ENCODE data around the gene CNDP2.

Gene CNDP2

DNA sequence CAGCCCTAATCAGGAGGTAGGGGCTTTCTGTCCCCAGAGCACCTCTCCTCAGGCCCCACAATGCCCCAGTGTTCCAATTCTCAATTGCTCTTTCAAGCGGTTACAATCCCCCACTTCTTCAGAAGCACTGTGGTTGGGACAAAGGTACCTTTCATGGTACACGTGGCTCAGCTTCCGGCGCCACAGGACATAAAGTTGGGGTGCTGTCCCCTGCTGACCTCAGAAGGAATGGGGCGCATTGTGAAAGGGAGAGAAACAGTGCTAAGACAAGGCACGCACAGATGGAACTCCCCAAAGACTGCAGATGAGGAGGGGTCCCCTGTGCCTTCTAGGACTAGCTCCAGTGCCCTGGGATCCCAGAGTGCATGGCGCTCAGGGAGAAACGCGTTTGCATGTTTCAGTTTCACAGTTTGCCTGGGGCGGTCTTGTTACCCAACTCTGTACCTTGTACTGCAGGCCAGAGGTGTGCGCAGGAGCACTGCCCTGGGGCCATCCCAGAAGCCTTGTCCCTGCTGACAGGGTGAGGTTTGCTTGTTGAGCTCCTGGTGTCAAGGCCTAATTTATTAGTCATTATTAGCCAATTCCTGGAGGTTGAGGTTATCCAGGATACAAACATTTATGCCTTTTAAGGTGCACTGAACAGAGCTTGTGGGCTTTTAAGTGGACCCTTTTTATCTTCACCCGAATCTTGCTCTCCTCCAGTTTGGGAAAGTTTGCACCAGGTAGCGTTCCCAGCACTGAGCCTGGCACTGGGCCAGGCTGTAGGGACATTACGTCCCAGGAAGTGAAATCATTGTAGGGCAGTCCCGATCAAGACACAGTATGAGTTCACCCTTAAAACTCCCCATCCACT is 45.8 kb downstream of the CNDP2 start:
- Histone ChIP-seq H3K9ac (ENCODE audit: low read length) (no peak overlapping the region), H3K27me3 (ENCODE audit: control insufficient read depth, insufficient read depth, low read length) (no peaks in the 10 kb centered on the region), H3K36me3 (ENCODE audit: control insufficient read depth, insufficient read depth, low read length) (no peaks in the 10 kb centered on the region), H3K4me1 (ENCODE audit: control insufficient read depth, insufficient read depth, low read length) (no peaks in the 10 kb centered on the region), H3K4me3 (ENCODE audit: low read length) (no peak overlapping the region), H3K27ac (ENCODE audit: low read depth, low read length) (no peak overlapping the region)

GRCh38 chr18:74544898-74545297 is 48.7 kb downstream of the CNDP2 start:
- no peaks in the 10 kb centered on the region for H3K36me3 ChIP-seq (ENCODE audit: control insufficient read depth, insufficient read depth, low read length)
- no peak overlapping the region for H3K27ac ChIP-seq (ENCODE audit: low read depth, low read length)
- H3K9ac ChIP-seq (ENCODE audit: low read length) = no peak overlapping the region
- no peak overlapping the region for H3K4me3 ChIP-seq (ENCODE audit: low read length)
- no peaks in the 10 kb centered on the region for H3K27me3 ChIP-seq (ENCODE audit: control insufficient read depth, insufficient read depth, low read length)
- no peaks in the 10 kb centered on the region for H3K4me1 ChIP-seq (ENCODE audit: control insufficient read depth, insufficient read depth, low read length)

- Histone ChIP-seq H3K27ac (ENCODE audit: low read depth, low read length) (no peak overlapping the region), H3K36me3 (ENCODE audit: control insufficient read depth, insufficient read depth, low read length) (no peaks in the 10 kb centered on the region), H3K4me1 (ENCODE audit: control insufficient read depth, insufficient read depth, low read length) (no peaks in the 10 kb centered on the region), H3K9ac (ENCODE audit: low read length) (no peak overlapping the region), H3K4me3 (ENCODE audit: low read length) (no peak overlapping the region), H3K27me3 (ENCODE audit: control insufficient read depth, insufficient read depth, low read length) (no peaks in the 10 kb centered on the region)
Measured at GRCh38 chr18:74546007-74546406, 49.8 kb downstream of the CNDP2 start.

- Histone ChIP-seq H3K27me3 (ENCODE audit: control insufficient read depth, insufficient read depth, low read length) (no peaks in the 10 kb centered on the region), H3K4me1 (ENCODE audit: control insufficient read depth, insufficient read depth, low read length) (no peaks in the 10 kb centered on the region), H3K9ac (ENCODE audit: low read length) (no peak overlapping the region), H3K36me3 (ENCODE audit: control insufficient read depth, insufficient read depth, low read length) (no peaks in the 10 kb centered on the region), H3K4me3 (ENCODE audit: low read length) (no peak overlapping the region), H3K27ac (ENCODE audit: low read depth, low read length) (no peak overlapping the region)
Measured at GRCh38 chr18:74546751-74547530, 50.8 kb downstream of the CNDP2 start.

DNA sequence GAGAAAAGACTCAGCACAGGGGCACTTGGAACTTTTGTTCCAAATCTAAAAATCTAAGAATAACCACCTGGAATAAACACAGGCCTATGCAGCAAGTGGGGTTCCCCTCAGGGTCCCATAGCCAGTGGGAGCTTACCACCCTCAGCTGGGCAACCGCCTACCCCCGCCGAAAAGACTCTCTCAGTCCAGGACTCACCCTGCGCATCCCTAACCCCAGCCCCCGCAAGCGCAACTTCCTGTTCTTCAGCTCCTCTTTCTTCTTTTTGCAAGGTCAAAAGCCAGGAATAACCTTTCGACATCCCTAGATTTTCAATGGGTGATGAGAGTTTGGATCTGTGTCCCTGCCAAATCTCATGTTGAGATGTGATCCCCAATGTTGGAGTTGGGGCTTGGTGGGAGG is 51.7 kb downstream of the CNDP2 start:
- H3K27me3 ChIP-seq (ENCODE audit: control insufficient read depth, insufficient read depth, low read length) = no peaks in the 10 kb centered on the region
- no peaks in the 10 kb centered on the region for H3K4me1 ChIP-seq (ENCODE audit: control insufficient read depth, insufficient read depth, low read length)
- H3K4me3 ChIP-seq (ENCODE audit: low read length) = no peak overlapping the region
- H3K27ac ChIP-seq (ENCODE audit: low read depth, low read length) = no peak overlapping the region
- no peaks in the 10 kb centered on the region for H3K36me3 ChIP-seq (ENCODE audit: control insufficient read depth, insufficient read depth, low read length)
- H3K9ac ChIP-seq (ENCODE audit: low read length) = no peak overlapping the region

DNA sequence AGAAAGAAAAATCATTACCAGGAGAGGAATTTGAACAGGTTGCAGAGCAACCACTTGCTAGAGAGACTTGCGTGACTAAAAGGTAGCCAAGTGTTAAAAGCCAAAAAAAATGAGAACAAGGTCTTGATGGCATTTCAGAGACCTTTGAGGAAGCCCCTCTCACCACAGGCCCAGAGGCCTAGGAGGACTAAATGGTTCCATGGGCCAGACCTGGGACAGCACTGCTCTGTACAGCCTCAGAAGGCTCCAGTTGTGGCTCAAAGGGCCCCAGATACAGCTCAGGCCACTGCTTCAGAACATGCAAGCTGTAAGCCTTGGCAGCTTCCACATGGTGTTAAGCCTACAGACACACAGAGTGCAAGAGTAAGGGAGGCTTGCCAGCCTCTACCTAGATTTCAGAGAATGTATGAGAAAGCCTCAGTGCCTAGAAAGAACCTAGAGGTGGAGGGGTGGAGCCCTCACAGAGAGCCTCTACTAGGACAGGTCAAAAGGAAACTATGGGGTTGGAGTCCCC is 53.5 kb downstream of the CNDP2 start:
- Histone ChIP-seq H3K4me1 (ENCODE audit: control insufficient read depth, insufficient read depth, low read length) (no peaks in the 10 kb centered on the region), H3K36me3 (ENCODE audit: control insufficient read depth, insufficient read depth, low read length) (no peaks in the 10 kb centered on the region), H3K27me3 (ENCODE audit: control insufficient read depth, insufficient read depth, low read length) (no peaks in the 10 kb centered on the region), H3K9ac (ENCODE audit: low read length) (no peak overlapping the region), H3K4me3 (ENCODE audit: low read length) (no peak overlapping the region), H3K27ac (ENCODE audit: low read depth, low read length) (no peak overlapping the region)

DNA sequence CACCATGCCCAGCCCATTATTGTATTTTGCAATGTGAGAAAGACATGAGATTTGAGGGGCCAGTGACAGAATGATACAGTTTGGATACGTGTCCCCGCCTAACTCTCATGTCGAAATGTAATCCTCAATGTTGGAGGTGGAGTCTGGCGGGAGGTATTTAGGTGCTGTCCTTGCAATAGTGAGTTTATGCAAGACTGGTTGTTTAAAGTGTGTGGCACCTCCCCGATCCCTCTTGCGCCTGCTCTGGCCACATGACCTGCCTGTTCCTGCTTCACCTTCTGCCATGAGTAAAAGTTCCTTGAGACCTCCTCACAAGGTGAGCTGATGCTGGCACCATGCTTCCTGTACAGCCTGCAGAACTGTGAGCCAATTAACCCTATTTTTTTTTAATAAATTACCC is 54.7 kb downstream of the CNDP2 start:
- Histone ChIP-seq H3K36me3 (ENCODE audit: control insufficient read depth, insufficient read depth, low read length) (no peaks in the 10 kb centered on the region), H3K27me3 (ENCODE audit: control insufficient read depth, insufficient read depth, low read length) (no peaks in the 10 kb centered on the region), H3K4me1 (ENCODE audit: control insufficient read depth, insufficient read depth, low read length) (no peaks in the 10 kb centered on the region), H3K27ac (ENCODE audit: low read depth, low read length) (no peak overlapping the region), H3K4me3 (ENCODE audit: low read length) (no peak overlapping the region), H3K9ac (ENCODE audit: low read length) (no peak overlapping the region)

GRCh38 chr18:74551452-74551851 is 55.3 kb downstream of the CNDP2 start:
- no peak overlapping the region for H3K27ac ChIP-seq (ENCODE audit: low read depth, low read length)
- no peak overlapping the region for H3K9ac ChIP-seq (ENCODE audit: low read length)
- no peaks in the 10 kb centered on the region for H3K36me3 ChIP-seq (ENCODE audit: control insufficient read depth, insufficient read depth, low read length)
- no peaks in the 10 kb centered on the region for H3K27me3 ChIP-seq (ENCODE audit: control insufficient read depth, insufficient read depth, low read length)
- H3K4me1 ChIP-seq (ENCODE audit: control insufficient read depth, insufficient read depth, low read length) = no peaks in the 10 kb centered on the region
- H3K4me3 ChIP-seq (ENCODE audit: low read length) = no peak overlapping the region

- Histone ChIP-seq H3K4me3 (ENCODE audit: low read length) (no peak overlapping the region), H3K27me3 (ENCODE audit: control insufficient read depth, insufficient read depth, low read length) (no peaks in the 10 kb centered on the region), H3K27ac (ENCODE audit: low read depth, low read length) (no peak overlapping the region), H3K4me1 (ENCODE audit: control insufficient read depth, insufficient read depth, low read length) (no peaks in the 10 kb centered on the region), H3K9ac (ENCODE audit: low read length) (no peak overlapping the region), H3K36me3 (ENCODE audit: control insufficient read depth, insufficient read depth, low read length) (no peaks in the 10 kb centered on the region)
Measured at GRCh38 chr18:74551936-74552555, 55.9 kb downstream of the CNDP2 start.

GRCh38 chr18:74556126-74556525 is 60.0 kb downstream of the CNDP2 start:
- Histone ChIP-seq H3K9ac (ENCODE audit: low read length) (no peak overlapping the region), H3K36me3 (ENCODE audit: control insufficient read depth, insufficient read depth, low read length) (no peaks in the 10 kb centered on the region), H3K27ac (ENCODE audit: low read depth, low read length) (no peak overlapping the region), H3K4me3 (ENCODE audit: low read length) (no peak overlapping the region), H3K27me3 (ENCODE audit: control insufficient read depth, insufficient read depth, low read length) (no peaks in the 10 kb centered on the region), H3K4me1 (ENCODE audit: control insufficient read depth, insufficient read depth, low read length) (no peaks in the 10 kb centered on the region)

GRCh38 chr18:74558096-74558495 is 61.9 kb downstream of the CNDP2 start:
- Histone ChIP-seq H3K4me1 (ENCODE audit: control insufficient read depth, insufficient read depth, low read length) (no peaks in the 10 kb centered on the region), H3K27ac (ENCODE audit: low read depth, low read length) (no peak overlapping the region), H3K36me3 (ENCODE audit: control insufficient read depth, insufficient read depth, low read length) (no peaks in the 10 kb centered on the region)

DNA sequence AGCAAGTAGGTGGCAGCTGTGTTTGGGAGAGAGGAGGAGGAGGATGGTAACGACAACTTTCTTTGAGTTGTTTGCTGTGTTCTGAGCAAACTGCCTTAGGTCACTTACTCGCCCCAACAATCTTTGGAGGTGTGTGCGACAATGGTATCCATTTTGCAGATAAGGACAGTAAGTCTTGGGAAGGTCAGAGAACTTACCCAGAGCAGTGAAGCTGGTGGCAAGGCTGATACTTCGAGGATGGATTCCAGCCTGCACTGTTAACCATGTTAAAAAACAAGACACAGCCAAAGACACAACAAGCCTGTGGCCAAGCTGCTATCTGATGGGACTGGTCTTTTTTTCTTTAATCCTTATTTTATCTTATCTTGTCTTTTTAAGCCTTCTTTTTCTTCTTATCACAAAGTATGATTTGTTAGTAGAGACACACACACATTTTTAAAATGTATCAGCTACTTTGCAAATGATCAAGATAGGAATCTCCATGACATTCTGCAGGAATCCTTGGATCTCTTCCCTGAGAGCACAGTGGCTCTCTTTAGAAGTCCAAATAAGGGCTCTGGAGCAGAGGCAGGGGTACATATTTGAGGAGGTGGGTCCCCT is 66.1 kb downstream of the CNDP2 start:
- Histone ChIP-seq H3K4me3 (ENCODE audit: low read length) (no peak overlapping the region), H3K9ac (ENCODE audit: low read length) (no peak overlapping the region), H3K27ac (ENCODE audit: low read depth, low read length) (no peak overlapping the region), H3K27me3 (ENCODE audit: control insufficient read depth, insufficient read depth, low read length) (no peaks in the 10 kb centered on the region), H3K36me3 (ENCODE audit: control insufficient read depth, insufficient read depth, low read length) (no peaks in the 10 kb centered on the region), H3K4me1 (ENCODE audit: control insufficient read depth, insufficient read depth, low read length) (no peaks in the 10 kb centered on the region)

More at GRCh38 chr18:74558096-74558495, 61.9 kb downstream of the CNDP2 start:
- H3K4me3 ChIP-seq (ENCODE audit: low read length) = no peak overlapping the region
- no peak overlapping the region for H3K9ac ChIP-seq (ENCODE audit: low read length)
- no peaks in the 10 kb centered on the region for H3K27me3 ChIP-seq (ENCODE audit: control insufficient read depth, insufficient read depth, low read length)
